Globus pallidus (tissue), 1 donor: Measurements from ENCODE around the gene KIAA1217.
A peak's percentile ranks its signal among the peaks of the same experiment; 100 is the strongest.

Source experiments
- DNase-seq: peaks from one replicate; pipeline ENCODE4 v3.0.0-alpha.2; 2015; ENCODE audit warnings: low spot score

Gene KIAA1217

DNA sequence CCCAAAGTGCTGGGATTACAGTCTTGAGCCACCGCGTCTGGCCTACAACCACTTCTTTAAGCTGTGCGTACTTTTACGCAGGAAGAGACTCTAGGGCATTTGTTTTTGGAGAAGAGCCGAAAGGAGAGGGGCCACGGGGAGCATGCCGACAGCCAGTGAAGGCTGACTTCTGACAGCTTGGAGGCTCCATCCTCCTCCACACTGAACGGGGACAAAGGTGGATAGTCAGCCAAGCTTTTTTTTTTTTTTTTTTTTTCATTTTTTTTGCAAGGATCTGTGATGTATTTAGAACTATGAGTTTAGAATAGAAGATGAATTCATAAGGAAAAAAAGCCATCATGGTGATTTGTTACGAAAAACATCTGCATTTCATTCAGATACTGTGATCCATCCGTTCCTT is 293.1 kb downstream of the KIAA1217 start:
- DNase-seq: no peak

DNA sequence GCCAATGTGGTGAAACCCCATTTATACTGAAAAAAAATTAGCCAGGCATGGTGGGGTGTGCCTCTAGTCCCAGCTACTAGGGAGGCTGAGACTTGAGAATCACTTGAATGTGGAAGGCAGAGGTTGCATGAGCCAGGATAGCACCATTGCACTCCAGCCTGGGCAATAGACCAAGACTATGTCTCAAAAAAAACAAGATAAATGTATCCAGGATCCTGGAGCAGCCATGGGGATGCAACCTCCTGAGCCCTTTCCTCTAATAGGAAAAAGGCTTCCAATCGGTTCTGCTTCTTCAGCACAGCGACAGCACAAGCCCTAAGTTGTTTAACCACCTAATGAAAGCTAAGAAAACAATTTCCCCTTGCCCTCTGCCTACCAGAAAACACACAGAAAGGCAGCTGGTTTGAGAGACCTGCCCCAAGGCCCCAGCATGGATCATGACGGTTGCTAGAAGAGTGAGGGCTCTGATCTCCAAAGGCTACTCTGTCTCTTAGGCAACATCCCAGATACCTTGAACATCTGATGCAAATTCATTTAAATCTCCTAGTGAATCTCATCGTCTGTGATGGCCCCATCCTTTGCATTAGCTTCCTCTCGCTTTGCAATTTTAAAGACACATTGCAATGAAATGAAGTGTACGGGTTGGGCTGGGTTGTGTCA is 294.0 kb downstream of the KIAA1217 start:
- no peak for DNase-seq

DNA sequence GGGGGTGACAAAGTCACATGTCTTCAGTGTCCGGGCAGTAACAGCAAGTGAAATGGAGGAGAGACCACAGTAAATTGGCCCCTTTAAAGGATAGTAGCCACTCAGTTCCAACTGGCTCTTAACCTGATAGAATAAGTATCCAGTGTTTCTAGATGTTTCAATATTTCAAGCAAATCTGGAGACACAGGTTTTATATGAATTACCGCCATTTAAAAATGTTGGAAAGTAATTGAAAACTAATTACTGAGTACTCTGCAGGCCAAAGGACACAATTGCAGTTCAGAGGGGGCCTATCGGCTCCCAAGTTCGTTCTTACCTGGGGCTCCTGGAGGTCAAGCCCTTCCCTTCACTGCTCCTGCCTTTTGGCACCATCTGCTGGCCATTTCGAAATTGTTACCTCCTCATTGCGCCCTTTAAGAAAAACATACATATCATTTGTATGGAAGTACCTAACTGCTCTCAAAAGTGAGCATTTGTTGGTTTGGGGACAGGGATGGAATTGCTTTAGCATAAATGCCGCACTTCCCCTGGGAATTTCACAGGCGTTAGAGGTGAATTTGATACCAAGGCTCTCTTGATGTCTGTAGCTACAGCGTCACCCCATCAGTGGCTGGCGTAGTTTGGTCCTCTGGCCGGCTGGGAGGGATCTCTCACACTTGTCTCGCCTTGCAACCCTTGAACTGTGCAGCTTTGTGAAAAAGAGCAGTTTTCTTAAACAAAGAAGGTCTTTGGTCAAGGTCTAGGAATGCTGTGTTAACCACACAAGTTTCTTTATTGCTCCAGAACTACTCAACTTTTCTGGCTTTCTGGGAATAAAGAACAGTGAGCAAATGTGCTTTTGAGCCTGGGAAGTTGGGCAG is 294.8 kb downstream of the KIAA1217 start:
- DNase-seq: no peak

DNA sequence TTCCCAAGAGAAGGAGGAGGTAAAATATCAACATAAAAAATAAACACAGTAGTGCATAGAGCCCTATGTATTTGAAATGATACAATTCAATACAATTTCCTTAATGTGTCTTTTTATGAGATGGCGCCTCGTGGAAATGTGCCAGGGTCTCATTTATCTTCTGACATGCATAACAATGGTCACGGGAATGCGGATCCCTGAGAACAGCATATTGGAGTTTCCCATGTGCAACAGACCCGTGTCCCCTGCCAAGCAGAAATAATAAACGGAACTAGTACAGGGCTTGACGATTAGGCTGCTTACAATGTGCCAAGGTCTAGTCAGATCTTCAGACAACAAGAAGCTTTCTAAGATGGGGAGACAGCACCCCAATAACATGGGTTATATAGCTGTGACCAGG is 296.8 kb downstream of the KIAA1217 start:
- no peak for DNase-seq

DNA sequence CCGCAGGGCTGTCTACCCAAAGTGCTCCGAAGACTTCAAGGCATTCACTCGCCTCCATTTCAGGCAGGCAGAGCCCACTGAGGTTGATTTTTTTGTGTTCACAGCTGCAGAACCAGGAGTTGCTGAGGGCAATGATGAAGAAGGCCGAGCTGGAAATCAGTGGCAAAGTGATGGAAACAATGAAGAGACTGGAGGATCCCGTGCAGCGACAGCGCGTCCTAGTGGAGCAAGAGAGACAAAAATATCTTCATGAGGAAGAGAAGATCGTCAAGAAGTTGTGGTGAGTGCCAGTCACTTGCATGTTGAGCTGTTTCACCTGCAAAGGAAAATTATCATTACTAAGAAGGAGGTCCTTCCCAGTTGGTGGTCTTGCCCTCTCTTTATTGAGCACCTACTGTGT is 304.2 kb downstream of the KIAA1217 start:
- DNase-seq: peak; percentile 29

DNA sequence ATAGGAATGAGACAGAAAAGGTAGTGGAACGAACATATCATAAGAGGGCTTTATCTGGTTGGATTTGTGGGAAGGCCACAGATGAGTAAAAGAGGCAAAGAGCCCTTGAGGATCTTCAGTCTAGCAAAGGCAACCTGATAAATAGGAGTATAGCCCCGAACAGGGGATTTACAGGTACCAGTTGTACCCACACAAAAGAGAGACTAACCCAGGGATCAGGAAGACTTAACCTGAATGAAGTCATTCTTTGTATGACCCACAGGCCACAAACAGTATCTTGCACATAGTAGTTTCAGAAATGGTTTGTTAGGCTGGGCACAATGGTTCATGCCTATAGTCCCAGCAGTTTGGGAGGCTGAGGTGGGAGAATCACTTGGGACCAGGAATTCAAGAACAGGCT is 306.5 kb downstream of the KIAA1217 start:
- DNase-seq: no peak

DNA sequence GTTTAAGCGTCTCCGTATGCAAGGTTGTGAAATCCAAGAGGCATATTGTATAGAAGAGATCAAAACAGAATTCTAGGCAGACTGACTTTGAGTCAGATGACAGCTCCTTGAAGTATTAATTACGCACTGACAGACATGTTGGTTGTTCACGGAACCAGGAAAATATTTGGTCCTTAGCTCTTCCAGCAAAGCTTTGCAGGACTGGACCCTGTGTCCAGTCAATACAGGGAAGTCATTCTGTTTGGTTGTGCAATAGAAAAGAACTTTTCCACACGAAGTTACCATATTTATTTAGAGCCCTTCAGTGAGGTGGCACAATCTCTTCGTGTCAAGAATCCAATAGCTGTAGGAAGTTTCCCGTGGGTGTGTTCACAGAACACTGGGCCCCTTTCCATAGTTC is 309.5 kb downstream of the KIAA1217 start:
- no peak for DNase-seq

DNA sequence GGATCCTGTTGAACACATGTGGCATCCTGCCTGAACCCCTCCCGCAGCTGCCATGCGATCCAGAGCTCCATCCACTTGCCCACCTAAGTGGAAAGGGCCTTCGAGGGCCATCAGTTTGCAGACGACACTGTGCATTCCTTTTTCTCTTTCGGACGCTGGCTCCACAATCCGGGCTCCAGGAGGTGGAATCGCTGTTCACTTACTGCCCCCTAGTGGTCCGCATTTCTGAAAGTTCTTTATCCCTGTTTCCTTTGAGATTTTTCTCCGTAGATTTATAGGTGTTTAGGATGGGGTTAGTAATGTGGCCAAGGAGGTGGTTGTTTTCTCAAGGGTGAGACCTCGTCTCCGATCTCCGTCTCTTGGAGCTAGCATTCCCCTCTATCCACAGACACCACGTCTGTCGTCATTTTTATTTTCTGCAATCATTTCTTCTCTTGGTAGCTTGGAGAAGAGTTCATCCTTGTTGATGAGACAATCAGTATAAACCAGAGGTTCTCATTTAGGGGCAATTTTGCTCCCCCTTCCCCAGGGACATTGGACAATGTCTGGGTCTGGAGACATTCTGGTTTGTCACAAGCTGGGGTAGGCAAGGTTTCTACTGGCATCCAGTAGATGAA is 310.2 kb downstream of the KIAA1217 start:
- DNase-seq: peak; percentile 67

DNA sequence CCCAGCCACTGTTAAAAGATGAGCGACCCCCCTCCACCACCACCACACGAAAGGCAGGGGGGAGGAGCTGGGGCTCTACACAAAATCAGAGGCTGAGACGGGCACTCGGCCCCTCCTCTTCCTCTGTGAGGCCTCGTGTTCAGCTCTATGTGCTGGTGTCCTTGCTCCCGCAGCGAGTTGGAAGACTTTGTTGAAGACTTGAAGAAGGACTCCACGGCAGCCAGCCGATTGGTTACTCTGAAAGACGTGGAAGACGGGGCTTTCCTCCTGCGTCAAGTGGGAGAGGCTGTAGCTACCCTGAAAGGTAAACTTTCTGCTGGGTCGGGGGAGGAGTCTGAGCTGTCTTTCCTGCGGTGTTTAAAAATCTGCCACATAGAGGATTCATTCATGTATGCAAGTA is 311.0 kb downstream of the KIAA1217 start:
- no peak for DNase-seq

DNA sequence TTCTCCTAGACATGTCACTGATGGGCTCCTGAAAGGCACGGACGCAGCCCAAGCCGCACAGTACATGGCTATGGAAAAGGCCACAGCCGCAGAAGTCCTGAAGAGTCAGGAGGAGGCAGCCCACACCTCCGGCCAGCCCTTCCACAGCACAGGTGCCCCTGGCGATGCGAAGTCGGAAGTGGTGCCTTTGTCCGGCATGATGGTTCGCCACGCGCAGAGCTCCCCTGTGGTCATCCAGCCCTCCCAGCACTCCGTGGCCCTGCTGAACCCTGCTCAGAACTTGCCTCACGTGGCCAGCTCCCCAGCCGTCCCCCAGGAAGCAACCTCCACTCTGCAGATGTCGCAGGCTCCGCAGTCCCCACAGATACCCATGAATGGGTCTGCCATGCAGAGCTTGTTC is 315.4 kb downstream of the KIAA1217 start:
- DNase-seq: no peak

DNA sequence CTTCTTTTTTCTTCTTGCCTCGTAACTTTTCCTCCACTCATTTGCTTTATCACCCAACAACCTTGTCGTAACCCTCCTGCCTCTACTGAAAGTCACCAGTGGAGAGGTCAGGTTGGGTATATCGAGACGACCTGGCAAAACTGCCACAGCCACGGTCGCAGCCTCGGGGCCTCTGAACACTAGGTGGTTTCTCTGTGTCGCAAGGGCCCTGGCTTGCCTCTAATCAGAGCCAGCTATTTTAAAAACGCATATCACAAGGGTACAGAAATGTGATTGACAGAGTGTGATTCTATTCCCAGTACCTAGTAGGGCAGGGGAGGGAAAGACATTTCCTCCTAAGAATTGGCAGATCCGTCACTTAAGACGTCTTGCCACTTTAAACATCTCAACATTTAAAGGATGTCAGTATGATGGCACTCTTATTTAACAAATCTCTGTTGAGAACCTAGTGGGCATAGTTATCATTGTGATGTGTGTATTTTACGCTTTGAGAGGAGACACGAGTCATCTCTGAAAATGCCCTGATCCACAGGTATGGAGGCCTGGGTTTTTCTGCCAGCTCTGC is 317.2 kb downstream of the KIAA1217 start:
- DNase-seq: no peak

DNA sequence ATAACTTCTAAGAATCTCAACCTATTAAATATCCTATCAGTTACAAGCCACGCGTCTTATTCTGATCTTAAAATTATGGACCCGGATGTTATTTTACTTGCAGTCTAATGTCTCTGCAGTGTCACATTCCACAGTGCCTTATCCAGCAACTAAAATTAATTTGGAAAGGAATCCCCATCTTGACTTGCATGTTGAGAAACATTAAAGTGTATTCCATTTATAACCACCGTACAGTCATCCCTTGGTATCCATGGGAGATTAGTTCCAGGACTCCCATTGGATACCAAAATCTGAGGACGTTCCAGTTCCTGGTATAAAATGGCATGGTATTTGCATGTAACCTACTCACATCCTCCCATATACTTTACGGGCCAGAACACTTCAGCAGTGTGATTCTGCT is 320.0 kb downstream of the KIAA1217 start:
- no peak for DNase-seq

DNA sequence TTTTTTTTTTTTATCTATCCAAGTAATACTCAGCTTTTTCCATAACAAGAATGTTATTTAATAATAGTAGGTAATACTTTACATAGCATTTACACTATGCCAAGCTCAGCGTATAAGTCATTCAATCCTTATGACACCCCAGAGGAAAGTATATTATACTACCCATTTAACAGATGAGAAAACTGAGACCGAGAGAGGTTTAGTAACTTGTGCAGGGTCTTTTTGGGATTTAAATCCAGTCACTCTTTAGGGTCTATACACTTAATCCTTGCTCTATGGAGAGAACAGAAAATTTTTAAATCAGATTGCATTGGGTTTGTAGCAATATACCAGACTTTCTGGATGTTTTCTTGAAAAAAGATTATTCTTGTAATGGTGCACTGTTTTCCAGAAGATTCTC is 322.5 kb downstream of the KIAA1217 start:
- no peak for DNase-seq

DNA sequence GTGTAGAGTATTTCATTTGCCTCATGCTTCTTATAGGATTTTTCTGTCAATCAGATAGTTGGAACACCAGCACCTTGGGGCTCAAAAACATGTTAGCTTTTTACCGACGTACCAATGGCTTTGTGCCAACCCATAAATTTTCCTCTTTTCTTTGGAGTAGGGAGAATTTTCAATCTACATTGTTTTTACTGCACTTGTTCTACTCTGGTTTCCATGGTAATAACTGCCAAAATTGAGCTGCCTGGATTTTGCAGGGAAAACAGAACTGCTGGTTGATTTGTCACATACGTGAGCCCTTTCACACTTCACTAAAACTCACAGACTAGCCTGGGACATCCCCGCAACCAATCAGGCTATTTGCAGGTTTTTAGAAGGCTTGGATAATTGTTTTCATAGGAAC is 325.0 kb downstream of the KIAA1217 start:
- no peak for DNase-seq

DNA sequence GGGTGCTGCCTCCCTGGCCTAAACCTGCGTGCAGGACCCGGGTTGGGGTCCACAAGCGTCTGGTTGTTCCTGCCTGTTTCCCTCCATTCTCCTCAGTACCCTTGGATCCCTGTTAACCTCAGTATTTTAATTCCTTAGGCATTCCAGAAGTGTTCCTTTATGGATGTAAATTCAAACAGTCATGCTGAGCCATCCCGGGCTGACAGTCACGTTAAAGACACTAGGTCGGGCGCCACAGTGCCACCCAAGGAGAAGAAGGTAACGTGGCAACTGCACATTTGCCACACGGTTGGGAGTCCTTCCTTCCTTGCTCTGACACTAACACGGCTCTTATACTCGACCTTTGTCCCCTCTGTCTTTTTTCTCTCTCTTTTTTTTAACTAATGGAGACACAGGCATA is 327.7 kb downstream of the KIAA1217 start:
- DNase-seq: no peak

DNA sequence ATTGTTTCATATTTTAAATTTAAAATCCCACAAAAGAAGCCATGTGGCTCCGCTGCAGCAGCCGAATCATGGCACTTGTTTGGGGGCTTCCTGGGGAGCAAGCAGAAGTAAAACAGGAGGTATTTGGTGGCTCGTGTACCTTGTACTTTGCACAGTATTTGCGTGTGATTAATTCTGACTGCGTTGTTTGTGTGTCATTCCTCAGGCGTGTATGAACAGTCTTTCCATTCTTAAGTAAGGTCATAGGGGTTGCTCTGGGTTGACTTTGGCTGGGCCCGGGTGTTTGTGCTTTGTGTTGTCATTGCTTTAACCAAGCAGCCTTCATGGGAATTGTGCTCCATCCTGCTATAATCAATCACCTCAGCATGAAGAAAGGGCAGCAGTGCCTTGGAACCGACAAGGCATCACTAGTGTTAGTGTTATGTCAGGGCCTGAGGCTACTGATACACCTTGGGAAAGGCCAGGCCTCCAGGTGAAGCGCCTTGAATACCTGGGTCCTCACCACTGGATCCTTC is 332.4 kb downstream of the KIAA1217 start:
- no peak for DNase-seq

DNA sequence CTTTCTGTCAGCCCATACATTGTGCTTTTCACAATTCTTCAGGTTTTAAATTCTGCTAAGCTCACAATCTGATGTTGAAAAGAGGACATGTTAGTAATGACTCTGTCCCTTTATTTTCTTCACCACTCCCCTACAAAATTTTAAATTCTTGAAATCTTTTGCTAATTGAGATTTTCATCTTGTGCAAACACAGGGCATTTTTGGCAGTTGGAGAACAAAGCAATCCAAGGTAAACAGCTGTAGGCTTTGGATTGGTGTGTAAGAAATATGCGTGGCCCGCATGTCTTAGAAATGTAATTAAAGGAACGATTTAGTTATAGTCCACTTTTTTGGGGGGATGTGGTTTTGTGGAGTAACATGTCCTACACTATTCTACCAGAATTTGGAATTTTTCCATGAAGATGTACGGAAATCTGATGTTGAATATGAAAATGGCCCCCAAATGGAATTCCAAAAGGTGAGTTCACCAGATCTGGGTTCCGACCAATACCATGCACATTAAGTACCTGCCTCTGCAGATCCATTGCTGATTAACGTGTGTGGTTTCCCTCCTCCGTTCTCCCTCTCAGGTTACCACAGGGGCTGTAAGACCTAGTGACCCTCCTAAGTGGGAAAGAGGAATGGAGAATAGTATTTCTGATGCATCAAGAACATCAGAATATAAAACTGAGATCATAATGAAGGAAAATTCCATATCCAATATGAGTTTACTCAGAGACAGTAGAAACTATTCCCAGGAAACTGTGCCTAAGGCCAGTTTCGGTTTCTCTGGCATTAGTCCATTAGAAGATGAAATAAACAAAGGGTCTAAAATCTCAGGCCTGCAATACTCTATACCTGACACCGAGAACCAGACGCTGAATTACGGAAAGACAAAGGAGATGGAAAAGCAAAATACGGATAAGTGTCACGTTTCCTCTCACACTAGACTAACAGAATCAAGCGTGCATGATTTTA is 333.7 kb downstream of the KIAA1217 start:
- no peak for DNase-seq

DNA sequence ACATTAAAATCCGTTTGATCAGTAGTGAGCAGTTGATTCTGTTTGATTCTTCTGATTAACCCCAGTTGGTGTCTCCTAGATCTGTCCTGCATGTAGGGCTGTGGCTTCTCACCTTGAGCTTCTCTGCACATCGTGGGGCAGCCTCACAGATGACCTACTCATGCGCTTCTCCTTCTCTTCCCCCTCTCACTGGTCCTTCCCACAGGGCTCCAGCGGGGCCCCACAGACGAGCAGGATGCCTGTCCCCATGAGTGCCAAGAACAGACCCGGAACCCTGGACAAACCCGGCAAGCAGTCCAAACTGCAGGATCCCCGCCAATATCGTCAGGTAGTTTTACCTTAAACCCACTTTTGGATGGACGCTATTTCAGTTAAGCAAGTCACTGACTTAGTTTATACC is 335.8 kb downstream of the KIAA1217 start:
- DNase-seq: no peak

DNA sequence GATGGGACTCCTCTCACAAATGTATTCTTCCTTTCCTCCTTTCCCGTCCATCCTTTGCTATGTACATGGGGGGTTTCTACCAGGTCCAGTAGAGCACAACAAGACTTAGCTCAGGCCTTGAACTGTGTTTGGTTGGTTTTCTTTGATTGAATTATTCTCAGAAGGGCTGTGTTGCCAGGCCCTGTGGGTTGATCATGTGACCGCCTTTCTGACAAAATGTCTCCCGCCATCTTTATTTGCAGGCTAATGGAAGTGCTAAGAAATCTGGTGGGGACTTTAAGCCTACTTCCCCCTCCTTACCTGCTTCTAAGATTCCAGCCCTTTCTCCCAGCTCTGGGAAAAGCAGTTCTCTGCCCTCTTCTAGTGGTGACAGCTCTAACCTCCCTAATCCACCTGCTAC is 336.6 kb downstream of the KIAA1217 start:
- DNase-seq: no peak

DNA sequence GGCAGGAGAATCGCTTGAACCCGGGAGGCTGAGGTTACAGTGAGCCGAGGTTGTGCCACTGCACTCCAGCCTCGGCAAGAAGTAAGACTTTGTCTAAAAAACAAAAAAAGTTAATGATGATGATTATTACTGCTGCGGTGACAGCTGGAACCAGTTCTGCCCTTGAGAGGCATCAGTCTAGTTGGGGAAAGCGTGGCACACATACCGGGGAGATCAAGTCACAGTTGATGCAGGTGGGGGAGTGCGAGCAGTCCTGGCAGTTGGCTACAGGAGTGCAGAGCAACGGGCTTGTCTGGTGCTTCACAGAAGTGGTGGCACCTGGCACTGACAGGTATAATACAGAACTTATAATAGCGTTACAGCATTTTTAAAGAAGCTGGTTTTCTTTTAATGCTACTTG is 341.7 kb downstream of the KIAA1217 start:
- DNase-seq: no peak

DNA sequence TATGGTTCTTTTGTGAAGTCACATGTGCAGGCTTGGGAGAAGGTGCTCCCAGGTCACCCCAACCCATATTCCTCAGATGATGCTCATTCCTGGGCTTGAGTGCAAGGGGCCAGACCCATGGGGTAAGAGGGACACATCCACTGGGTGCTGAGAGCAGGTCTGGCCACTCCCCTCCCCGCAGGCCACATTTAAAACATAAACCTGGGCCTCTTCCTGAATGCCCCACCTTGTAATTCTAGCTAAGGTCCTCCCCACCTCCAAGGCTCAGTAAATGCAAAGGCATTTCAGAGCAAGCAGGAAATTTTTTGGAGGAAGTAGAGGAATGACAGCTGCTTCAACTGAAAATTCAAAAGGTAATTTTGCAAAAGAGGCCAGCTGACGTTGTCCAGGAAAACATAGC is 342.2 kb downstream of the KIAA1217 start:
- DNase-seq: no peak
